SK-N-SH (cell line): ENCODE results near the gene FRMD4B.

Experiments
- GABPA ChIP-seq: IDR thresholded peaks from 2 replicates; pipeline ENCODE4 v1.4.0; 2012; ENCODE audit warnings: low read depth, mild to moderate bottlenecking
- TF ChIP-seq, protein P1 (sequence below): fragments of 200-600 bp; sonication (generic); IDR thresholded peaks from 2 replicates; pipeline ENCODE4 v1.6.1; 2017; ENCODE audit warnings: antibody characterized with exemption, mild to moderate bottlenecking, moderate library complexity

DNA sequence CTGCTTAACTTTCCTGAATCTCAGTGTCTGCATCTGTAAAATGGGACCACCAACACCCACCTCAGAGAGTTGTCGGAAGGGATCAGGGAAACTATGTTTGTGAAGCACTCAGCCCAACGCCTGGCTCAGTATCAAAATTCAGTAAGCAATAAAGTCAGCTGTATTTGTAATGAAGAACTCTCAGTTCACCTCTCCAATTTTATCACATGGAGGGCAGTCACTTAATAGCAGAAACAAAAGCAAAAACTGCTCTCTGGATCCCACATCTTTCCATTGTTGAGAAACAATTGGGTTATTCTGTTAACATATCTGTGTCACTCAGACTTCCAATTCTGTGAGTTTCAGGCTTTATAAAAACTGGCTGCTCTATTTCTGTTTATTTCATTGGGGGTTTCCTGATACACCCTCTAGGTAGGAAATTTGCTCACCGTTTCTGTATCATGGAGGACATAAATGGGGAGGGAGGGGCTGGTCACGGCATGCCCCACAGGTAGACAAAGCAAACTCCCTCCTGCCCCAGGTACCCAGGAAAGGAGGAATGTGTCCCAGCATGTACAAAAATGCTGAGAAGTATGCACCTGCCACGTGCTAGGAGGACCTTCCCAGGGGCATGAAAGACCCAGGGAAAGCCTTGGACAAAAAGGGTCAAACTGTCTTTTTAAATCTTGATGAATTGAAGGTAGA, 182.1 kb downstream of the FRMD4B start:
- TF ChIP-seq, protein P1, sequence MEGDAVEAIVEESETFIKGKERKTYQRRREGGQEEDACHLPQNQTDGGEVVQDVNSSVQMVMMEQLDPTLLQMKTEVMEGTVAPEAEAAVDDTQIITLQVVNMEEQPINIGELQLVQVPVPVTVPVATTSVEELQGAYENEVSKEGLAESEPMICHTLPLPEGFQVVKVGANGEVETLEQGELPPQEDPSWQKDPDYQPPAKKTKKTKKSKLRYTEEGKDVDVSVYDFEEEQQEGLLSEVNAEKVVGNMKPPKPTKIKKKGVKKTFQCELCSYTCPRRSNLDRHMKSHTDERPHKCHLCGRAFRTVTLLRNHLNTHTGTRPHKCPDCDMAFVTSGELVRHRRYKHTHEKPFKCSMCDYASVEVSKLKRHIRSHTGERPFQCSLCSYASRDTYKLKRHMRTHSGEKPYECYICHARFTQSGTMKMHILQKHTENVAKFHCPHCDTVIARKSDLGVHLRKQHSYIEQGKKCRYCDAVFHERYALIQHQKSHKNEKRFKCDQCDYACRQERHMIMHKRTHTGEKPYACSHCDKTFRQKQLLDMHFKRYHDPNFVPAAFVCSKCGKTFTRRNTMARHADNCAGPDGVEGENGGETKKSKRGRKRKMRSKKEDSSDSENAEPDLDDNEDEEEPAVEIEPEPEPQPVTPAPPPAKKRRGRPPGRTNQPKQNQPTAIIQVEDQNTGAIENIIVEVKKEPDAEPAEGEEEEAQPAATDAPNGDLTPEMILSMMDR, result no peak
- TF ChIP-seq GABPA, result no peak
